SK-N-SH (cell line): ENCODE results near the gene SLC6A20. TPM values are rescaled to one million over a fixed set of nuclear protein-coding genes. Genes with fewer than 3 reads are reported as not detected.

ENCODE experiments used
- CTCF ChIA-PET: fragments of 300-600, 350-600 bp; formaldehyde crosslinking; extraction: SDS; loops from one replicate; lab custom pipeline; 2021; lab: Yijun Ruan, JAX
- POLR2A ChIA-PET: fragments of 350-600 bp; sonication (Branson Sonifier 250); formaldehyde crosslinking; extraction: SDS; loops from one replicate; lab custom pipeline; 2020; ENCODE audit warnings: antibody characterized with exemption, inconsistent platforms; lab: Yijun Ruan, JAX
- DNase-seq: peaks from one replicate; pipeline ENCODE4 v3.0.0; 2012
- H2AFZ ChIP-seq: fragments of 200-600 bp; sonication (generic); 2 replicates; pipeline ENCODE4 v1.8.1; 2016; ENCODE audit warnings: antibody characterized with exemption, mild to moderate bottlenecking, low read depth
- H3F3A ChIP-seq: fragments of 200-600 bp; sonication (generic); replicated peaks from 2 replicates; pipeline ENCODE3; 2016; ENCODE audit warnings: antibody characterized with exemption, mild to moderate bottlenecking; ENCODE audit not compliant: insufficient read depth
- H3K27ac ChIP-seq, 2 experiments: fragments of 200-500 bp in 1 of 2; fragments of 200-600 bp in 1 of 2; sonication (Bioruptor generic) in 1 of 2; sonication (generic), shearing (Covaris generic) in 1 of 2; 2 replicates each; pipeline versions ENCODE4 v1.5.1 to v1.6.1; 2014 to 2016; ENCODE audit warnings: low read depth in 2 of 2, inconsistent platforms in 1 of 2, low read length in 1 of 2, mild to moderate bottlenecking in 1 of 2, mixed read lengths in 1 of 2
- H3K27me3 ChIP-seq: fragments of 200-600 bp; sonication (generic), shearing (Covaris generic); 2 replicates; pipeline ENCODE4 v1.6.1; 2016; ENCODE audit warnings: mixed run types; ENCODE audit not compliant: insufficient read depth
- H3K36me3 ChIP-seq, 2 experiments: fragments of 200-500 bp in 1 of 2; fragments of 200-600 bp in 1 of 2; sonication (Bioruptor generic) in 1 of 2; sonication (generic) in 1 of 2; replicated peaks in 1 of 2; 2 replicates each; pipeline versions ENCODE3 to v1.5.1; 2014 to 2016; ENCODE audit warnings: low read length in 1 of 2, mild to moderate bottlenecking in 1 of 2; ENCODE audit not compliant: insufficient read depth in 2 of 2, control insufficient read depth in 1 of 2
- H3K4me1 ChIP-seq, 2 experiments: fragments of 200-500 bp in 1 of 2; fragments of 200-600 bp in 1 of 2; sonication (Bioruptor generic) in 1 of 2; sonication (generic), shearing (Covaris generic) in 1 of 2; 2 replicates each; pipeline versions ENCODE4 v1.5.1 to v1.6.1; 2014 to 2016; ENCODE audit warnings: low read depth in 1 of 2, low read length in 1 of 2, mixed run types in 1 of 2; ENCODE audit not compliant: insufficient read depth in 2 of 2, control insufficient read depth in 1 of 2
- H3K4me2 ChIP-seq: fragments of 200-600 bp; sonication (generic), shearing (Covaris generic); 2 replicates; pipeline ENCODE4 v1.6.1; 2017; ENCODE audit warnings: mixed run types
- H3K4me3 ChIP-seq, 2 experiments: fragments of 200-500 bp in 1 of 2; fragments of 200-600 bp in 1 of 2; sonication (Bioruptor generic) in 1 of 2; sonication (generic), shearing (Covaris generic) in 1 of 2; 2 replicates each; pipeline versions ENCODE4 v1.5.1 to v1.8.1; 2014 to 2016; ENCODE audit warnings: low read depth in 2 of 2, inconsistent platforms in 1 of 2, low read length in 1 of 2, mild to moderate bottlenecking in 1 of 2, mixed read lengths in 1 of 2, moderate library complexity in 1 of 2
- H3K79me2 ChIP-seq: fragments of 200-600 bp; sonication (generic); 2 replicates; pipeline ENCODE4 v1.8.1; 2017; ENCODE audit warnings: mild to moderate bottlenecking; ENCODE audit not compliant: insufficient read depth
- H3K9ac ChIP-seq: fragments of 200-600 bp; sonication (generic); 2 replicates; pipeline ENCODE4 v1.6.1; 2017; ENCODE audit warnings: mixed run types
- H3K9me2 ChIP-seq: fragments of 200-600 bp; sonication (generic); 2 replicates; pipeline ENCODE4 v1.6.1; 2017; ENCODE audit warnings: mixed run types
- H3K9me3 ChIP-seq: fragments of 200-600 bp; sonication (generic); 2 replicates; pipeline ENCODE4 v1.6.1; 2017; ENCODE audit warnings: mixed run types, mild to moderate bottlenecking, moderate library complexity
- H4K20me1 ChIP-seq: fragments of 200-600 bp; sonication (generic); 2 replicates; pipeline ENCODE4 v1.6.1; 2017; ENCODE audit warnings: mild to moderate bottlenecking, mixed run types; ENCODE audit not compliant: insufficient read depth
- CHD2 ChIP-seq: fragments of 150-350 bp; IDR thresholded peaks from 2 replicates; pipeline ENCODE4 v1.6.1; 2018; ENCODE audit warnings: low read length; ENCODE audit not compliant: partially characterized antibody
- EZH2phosphoT487 ChIP-seq: fragments of 200-600 bp; sonication (generic); IDR thresholded peaks from 2 replicates; pipeline ENCODE4 v1.6.1; 2017; ENCODE audit warnings: low read depth, mixed run types, mild to moderate bottlenecking, antibody characterized with exemption, moderate library complexity, borderline replicate concordance
- FOSL2 ChIP-seq: IDR thresholded peaks from 2 replicates; pipeline ENCODE4 v1.4.0; 2012; ENCODE audit warnings: low read depth, mild to moderate bottlenecking, moderate library complexity, borderline replicate concordance
- FOXM1 ChIP-seq: IDR thresholded peaks from 2 replicates; pipeline ENCODE4 v1.4.0; 2012; ENCODE audit warnings: low read depth, mild to moderate bottlenecking
- GATA2 ChIP-seq: sonication (generic); formaldehyde crosslinking; IDR thresholded peaks from 2 replicates; pipeline ENCODE4 v1.5.0; 2020; ENCODE audit warnings: mild to moderate bottlenecking, missing genetic modification reagents
- IRF3 ChIP-seq: fragments of 150-350 bp; IDR thresholded peaks from 2 replicates; pipeline ENCODE4 v1.6.1; 2016; ENCODE audit warnings: mild to moderate bottlenecking, low read depth, low read length
- JUND ChIP-seq: IDR thresholded peaks from 2 replicates; pipeline ENCODE4 v1.4.0; 2012
- MEF2A ChIP-seq: IDR thresholded peaks from 2 replicates; pipeline ENCODE4 v1.4.0; 2012; ENCODE audit warnings: low read depth, borderline replicate concordance
- RCOR1 ChIP-seq: fragments of 150-350 bp; IDR thresholded peaks from 2 replicates; pipeline ENCODE4 v1.6.1; 2017; ENCODE audit warnings: antibody characterized with exemption, low read length
- TCF12 ChIP-seq: IDR thresholded peaks from 2 replicates; pipeline ENCODE4 v1.4.0; 2012
- YY1 ChIP-seq: IDR thresholded peaks from 2 replicates; pipeline ENCODE4 v1.4.0; 2012; ENCODE audit warnings: low read depth, mild to moderate bottlenecking
- ZBTB33 ChIP-seq: IDR thresholded peaks from 2 replicates; pipeline ENCODE4 v1.4.0; 2012; ENCODE audit warnings: low read depth, borderline replicate concordance
- WGBS: methylation state at CpG from one replicate; pipeline ENCODE4 v1.1.6; 2017; ENCODE audit warnings: low lambda C conversion rate; 5-methylcytosine and 5-hydroxymethylcytosine counted together
- polyA plus RNA-seq, 3 experiments: library from polyadenylated mRNA; depleted of rRNA; stranded (reverse); fragments of >200 nt; gene quantifications; 2 replicates each; pipeline ENCODE4 v1.2.3, GENCODE V29; 2012

The SLC6A20 gene
- polyA plus RNA-seq, 1 of the 3 experiments (the other 2 are of a cell fraction) = not detected

GRCh38 chr3:45794177-45794560 lies 2.2 kb downstream of the SLC6A20 start:
- CTCF ChIA-PET = no interaction called here
- Histone ChIP-seq H4K20me1 (no peaks in the 10 kb centered on the region), H3K27ac (no peak overlapping the region), H3K36me3 (no peaks in the 10 kb centered on the region), H3F3A (no peaks in the 10 kb centered on the region)
- TF ChIP-seq RCOR1 = no peak
- no peak for TF ChIP-seq TCF12
- no peak for TF ChIP-seq JUND
- no peak for TF ChIP-seq ZBTB33
- no peak for TF ChIP-seq YY1
- no peak for TF ChIP-seq EZH2phosphoT487
- no peak for TF ChIP-seq CHD2
- no peak for TF ChIP-seq MEF2A
- TF ChIP-seq, all 33 proteins: peak for 0
- Histone ChIP-seq H3K9me2 (no peaks in the 10 kb centered on the region), H3K9me3 (no peaks in the 10 kb centered on the region; the same call in 1 of the 2 replicates), H3K9ac (no peak overlapping the region), H2AFZ (no peak overlapping the region), H3K4me1 (peaks cover 0 to 5% of the 10 kb centered on the region in 2 experiments; a peak in 1 of 4 replicates), H3K79me2 (no peaks in the 10 kb centered on the region), H3K27me3 (peaks cover 36% of the 10 kb centered on the region), H3K4me3 (no peak overlapping the region), H3K4me2 (no peak overlapping the region)
- WGBS = 91% methylated on average over 5 of the region's 5 CpGs
- DNase-seq = no peak
- POLR2A ChIA-PET = no interaction called here

GRCh38 chr3:45793482-45794176 lies 2.7 kb downstream of the SLC6A20 start:
- TF ChIP-seq GATA2 (no peak), IRF3 (no peak), FOXM1 (no peak), FOSL2 (no peak)
- Histone ChIP-seq H3K9me2 (no peaks in the 10 kb centered on the region), H3K4me1 (peaks cover 0 to 5% of the 10 kb centered on the region in 2 experiments; a peak in 1 of 4 replicates), H4K20me1 (no peaks in the 10 kb centered on the region), H3K4me2 (no peak overlapping the region), H3K27ac (no peak overlapping the region), H3F3A (no peaks in the 10 kb centered on the region), H2AFZ (no peak overlapping the region), H3K27me3 (peaks cover 36% of the 10 kb centered on the region), H3K9ac (no peak overlapping the region), H3K36me3 (no peaks in the 10 kb centered on the region), H3K4me3 (no peak overlapping the region), H3K79me2 (no peaks in the 10 kb centered on the region), H3K9me3 (no peaks in the 10 kb centered on the region; the same call in 1 of the 2 replicates)
- ChIA-PET POLR2A (no interaction called here), CTCF (interaction anchor here (0.5 to 1.0 kb wide), 2 partner anchors 16 to 389 kb away, joined by 3 to 4 read pairs; no protein-coding TSS in a partner anchor)
- WGBS = 51% methylated on average over 9 of the region's 9 CpGs
- DNase-seq = no peak
